Spleen (tissue), 7 donors: ENCODE results near the gene PDE3A.

Experiments
- CTCF ChIP-seq, 11 experiments: fragments of 200-600 bp in 7 of 11; fragments of 450-650 bp in 4 of 11; sonication (generic) in 4 of 11; IDR thresholded peaks in 8 of 11; conservative IDR thresholded peaks in 3 of 11; 1 replicate in 7 of 11; 2 replicates in 4 of 11; pipeline versions ENCODE4 v1.4.0 to v1.8.0; 2016 to 2021; ENCODE audit warnings: antibody characterized with exemption in 11 of 11, inconsistent platforms in 4 of 11, mild to moderate bottlenecking in 1 of 11
- POLR2A ChIP-seq, 3 donors: fragments of 450-650 bp; IDR thresholded peaks; one replicate each; pipeline ENCODE4 v1.5.1; 2017; ENCODE audit warnings: antibody characterized with exemption in 3 of 3, mild to moderate bottlenecking in 1 of 3
- POLR2AphosphoS5 ChIP-seq, 3 donors: sonication (generic); formaldehyde crosslinking; IDR thresholded peaks; one replicate each; pipeline ENCODE4 v1.5.1; 2017; ENCODE audit warnings: antibody characterized with exemption in 3 of 3
- donor health status: DM: no; HTN: no; CAD: no; lungs with moderate emphysema.
- donor health status: DM: no; HTN: no; CAD: no.
- donor health status: DM: no; HTN: no; CAD: no.

GRCh38 chr12:20415028-20415427 is 46.7 kb downstream of the PDE3A start:
- TF ChIP-seq POLR2AphosphoS5 (IDR thresholded peaks at IDR 0.05) (no peak), CTCF (IDR thresholded peaks at IDR 0.05 in 8 of 11, conservative IDR thresholded peaks at IDR 0.05 in 3 of 11) (no peak), POLR2A (IDR thresholded peaks at IDR 0.05) (no peak)
